HG03378 (cell line): ENCODE data around the gene SEC24A.
"Not testable (repeated sequence)": the region's sequence is repeated elsewhere in the genome, so short reads cannot be mapped to it uniquely, and the experiment has no call there.

Experiments
- ATAC-seq: cut with Tn5 transposase; IDR thresholded peaks from one replicate; pipeline ENCODE4 v1.9.1; 2021; ENCODE audit warnings: mild to moderate bottlenecking, moderate library complexity; ENCODE audit not compliant: unreplicated experiment

The SEC24A gene

DNA sequence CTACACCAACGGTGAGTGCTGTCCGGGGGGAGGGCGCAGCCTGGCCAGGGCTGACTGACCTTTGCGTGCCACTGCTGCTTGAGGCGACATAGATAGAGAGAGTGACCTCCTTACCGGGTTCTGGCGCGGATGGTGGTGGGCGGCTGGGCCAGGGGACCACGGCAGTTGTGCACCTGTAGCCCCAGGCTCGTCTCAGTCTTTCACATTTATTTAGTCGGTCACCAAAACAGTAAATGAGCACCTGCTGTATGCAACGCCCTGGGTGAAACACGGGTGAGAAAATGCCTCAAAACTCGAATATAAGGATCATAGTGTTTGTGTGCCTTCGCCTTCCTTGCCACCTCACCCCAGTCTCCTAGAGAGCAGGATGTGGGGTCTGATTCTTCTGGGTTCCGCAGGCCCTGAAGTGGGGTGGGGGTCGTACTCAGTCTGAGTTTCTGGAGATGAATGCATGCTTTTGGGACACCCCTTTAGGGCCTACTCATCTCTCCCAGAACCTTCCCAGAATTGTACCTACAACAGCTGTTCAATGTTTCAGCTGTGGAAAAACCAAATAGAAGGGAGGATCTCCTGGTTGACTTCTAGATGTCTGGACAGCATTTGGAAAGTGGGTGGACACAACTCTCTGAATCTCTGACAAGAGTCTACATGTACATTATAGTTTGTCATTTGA is 714 bp downstream of the SEC24A start:
- no peak for ATAC-seq

DNA sequence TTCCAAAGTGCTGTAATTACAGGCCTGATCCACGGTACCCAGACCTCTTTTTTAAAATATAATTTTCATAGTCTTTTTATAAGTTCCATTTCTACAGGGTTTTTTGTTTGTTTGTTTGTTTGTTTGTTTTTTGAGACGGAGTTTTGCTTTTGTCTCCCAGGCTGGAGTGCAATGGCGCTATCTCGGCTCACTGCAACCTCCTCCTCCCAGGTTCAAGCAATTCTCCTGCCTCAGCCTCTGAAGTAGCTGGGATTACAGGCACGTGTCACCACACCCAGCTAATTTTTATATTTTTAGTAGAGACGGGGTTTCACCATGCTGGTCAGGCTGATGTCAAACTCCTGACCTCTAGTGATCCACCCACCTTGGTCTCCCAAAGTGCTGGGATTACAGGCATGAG is 2.1 kb downstream of the SEC24A start:
- not testable (repeated sequence) for ATAC-seq

DNA sequence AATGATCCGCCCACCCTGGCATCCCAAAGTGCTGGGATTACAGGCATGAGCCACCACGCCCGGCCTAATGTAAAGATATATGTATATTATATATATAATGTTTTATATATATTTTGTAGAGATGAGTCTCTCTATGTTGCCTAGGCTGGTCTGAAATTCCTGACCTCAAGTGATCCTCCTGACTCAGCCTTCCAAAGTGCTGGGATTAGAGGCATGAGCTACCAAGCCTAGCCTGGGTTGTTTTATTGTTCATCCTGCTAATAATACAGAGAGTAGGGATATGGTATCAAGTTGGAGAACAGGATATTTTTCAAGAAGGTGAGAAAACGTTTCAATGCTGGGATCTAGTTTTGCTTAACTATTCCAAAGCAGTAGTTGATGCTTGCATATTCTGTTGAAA is 2.9 kb downstream of the SEC24A start:
- no peak for ATAC-seq

DNA sequence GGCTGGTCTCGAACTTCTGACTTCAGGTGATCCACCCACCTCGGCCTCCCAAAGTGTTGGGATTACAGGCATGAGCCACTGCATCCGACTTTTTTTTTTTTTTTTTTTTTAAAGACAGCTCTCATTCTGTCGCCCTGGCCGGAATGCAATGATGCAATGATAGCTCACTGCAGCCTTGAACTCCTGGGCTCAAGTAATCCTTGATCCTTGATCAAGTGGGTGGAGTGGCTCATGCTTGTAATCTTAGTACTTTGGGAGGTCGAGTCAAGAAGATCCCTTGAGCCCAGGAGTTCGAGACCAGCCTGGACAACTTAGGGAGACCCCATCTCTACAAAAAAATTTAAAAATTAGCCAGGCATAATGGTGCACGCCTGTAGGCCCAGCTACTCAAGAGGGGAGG is 8.1 kb downstream of the SEC24A start:
- ATAC-seq, result no peak

DNA sequence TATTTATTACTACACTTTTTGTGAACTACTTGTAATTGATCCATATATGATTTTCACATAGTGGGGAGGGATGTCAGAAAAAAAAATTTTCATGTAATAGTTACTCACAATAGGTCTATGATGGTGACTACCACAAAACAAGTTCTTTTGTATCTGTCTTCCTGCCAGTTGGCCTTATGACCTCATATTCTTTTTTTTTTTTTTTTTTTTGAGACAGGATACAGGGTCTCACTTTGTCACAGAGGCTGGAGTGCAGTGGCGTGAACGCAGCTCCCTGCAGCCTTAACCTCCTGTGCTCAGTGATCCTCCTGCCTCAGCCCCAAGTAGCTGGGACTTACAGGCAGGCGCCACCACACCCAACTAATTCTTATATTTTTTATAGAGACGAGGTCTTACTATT is 10.9 kb downstream of the SEC24A start:
- no peak for ATAC-seq

DNA sequence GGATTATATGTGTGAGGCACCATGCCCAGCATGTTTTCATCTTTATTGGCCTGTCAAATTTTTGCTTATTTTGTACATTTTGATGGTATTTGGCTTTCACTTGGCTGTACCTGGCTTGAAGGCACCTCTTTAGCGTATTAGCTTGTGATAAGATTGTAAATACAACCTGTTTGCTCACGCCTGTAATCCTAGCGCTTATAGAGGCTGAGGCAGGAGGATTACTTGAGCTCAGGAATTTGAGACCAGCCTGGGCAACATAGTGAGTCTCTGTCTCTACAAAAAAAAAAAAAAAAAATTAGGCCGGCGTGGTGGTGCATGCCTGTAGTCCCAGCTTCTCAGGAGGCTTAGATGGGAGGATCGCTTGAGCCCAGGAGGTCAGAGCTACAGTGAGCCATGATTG is 11.3 kb downstream of the SEC24A start:
- ATAC-seq, result no peak

DNA sequence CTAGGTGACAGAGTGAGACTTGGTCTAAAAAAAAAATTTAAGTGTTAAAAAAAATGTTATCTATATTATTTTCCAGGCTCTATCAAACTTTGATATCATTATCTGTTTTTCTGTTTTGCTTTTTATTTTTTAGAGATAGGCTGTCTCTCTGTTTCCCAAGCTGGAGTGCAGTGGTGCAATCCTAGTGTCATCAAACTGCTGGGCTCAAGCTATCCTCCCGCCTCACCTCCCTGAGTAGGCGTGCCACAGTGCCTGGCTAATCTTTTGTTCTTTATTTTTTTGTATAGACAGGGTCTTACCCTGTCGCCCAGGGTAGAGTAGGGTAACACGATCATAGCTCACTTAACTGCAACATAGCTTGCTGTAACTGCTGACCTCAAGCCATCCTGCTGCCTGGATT is 14.4 kb downstream of the SEC24A start:
- no peak for ATAC-seq

DNA sequence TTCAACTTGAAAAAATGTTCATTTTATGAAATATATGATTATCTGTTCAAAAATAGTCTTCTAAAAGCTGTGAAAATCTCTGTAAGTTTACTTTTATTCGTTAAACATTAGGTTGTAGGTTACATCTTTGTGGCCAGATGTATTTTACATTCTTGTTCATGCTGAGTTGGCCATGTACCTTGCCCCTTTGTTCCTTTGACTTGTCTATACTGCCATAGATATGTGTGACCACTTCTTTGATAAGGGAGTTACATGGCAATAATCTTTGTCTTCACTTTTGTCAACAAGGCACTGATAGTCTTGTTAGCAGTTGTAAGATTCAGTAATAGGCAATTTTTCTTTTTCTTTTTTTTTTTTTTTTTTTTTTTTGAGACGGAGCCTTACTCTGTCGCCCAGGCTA is 15.9 kb downstream of the SEC24A start:
- no peak for ATAC-seq

DNA sequence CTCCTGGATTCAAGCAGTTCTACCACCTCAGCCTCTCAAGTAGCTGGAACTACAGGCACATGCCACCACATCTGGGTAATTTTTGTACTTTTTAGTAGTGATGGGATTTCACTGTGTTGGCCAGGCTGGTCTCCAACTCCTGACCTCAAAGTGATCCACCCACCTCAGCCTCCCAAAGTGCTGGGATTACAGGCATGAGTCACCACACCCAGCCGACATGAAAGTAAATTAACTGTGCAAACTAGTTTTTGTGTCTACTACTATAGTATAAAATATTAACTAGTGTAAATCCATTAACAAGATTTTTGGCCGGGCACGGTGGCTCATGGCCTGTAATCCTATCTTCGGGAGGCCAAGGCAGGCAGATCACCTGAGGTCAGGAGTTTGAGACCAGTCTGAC is 25.0 kb downstream of the SEC24A start:
- ATAC-seq, result not testable (repeated sequence)

DNA sequence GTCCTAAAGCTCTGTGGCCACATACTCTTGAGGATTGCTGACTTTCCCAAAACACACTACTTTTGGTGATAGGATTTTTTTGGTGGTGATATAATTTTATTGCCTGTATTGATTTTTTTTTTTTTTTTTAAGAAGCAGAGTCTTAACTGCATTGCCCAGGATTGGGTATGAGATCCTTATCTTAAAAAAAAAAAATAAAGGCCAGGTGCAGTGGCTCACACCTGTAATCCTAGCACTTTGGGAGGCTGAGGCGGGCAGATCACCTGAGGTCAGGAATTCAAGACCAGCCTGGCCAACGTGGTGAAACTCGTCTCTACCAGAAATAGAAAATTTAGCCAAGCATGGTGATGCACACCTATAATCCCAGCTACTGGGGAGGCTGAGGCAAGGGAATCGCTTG is 28.8 kb downstream of the SEC24A start:
- not testable (repeated sequence) for ATAC-seq

DNA sequence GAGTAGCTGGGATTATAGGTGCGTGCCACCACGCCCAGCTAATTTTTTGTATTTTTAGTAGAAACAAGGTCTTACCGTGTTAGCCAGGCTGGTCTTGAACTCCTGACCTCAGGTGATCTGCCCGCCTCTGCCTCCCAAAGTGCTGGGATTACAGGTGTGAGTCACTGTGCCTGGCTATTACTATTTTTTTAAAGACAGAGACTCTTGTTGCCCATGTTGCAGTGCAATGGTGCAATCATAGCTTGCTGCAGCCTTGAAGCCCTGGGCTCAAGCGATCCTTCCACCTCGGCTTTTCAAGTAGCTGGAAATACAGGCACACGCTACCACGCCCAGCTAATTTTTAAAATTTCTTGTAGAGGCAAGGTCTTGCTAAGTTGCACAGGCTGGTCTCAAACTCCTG is 41.6 kb downstream of the SEC24A start:
- not testable (repeated sequence) for ATAC-seq

DNA sequence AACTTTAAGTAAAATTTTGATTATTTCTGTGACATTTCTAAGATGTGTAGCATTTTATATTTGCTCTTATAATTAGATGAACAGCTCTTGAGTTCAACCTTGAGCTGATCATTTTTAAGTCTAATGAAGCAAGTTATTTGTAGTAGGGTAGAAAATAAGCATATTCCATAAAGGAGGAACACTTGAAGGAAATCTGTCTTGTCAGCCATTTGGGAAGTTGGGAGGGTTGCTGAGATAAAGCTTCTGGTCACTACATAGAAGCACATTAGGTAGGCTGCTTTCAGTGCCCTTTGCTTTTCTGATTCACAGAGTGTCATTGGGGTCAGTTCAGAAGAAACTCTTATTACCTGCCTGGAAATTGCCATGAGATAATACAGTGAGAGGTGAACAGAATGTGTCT is 44.1 kb downstream of the SEC24A start:
- no peak for ATAC-seq

DNA sequence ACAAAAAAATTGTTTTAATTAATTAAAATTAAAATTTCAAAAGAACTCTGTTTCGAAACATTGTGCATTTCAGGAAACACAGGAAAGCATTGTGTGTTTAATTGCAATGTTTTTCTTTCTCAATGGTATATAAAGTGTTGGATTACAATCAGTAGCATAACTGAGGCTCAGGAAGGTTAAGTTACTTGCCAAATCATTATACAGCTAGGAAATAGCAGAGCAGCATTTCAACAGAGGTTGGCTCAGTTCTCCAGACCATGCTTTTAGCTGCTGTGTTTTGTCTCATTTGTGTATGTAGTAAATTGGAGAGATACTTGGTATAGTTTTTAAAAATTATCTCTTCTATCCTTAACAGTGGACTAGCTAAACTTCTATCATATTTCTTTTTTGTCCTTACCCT is 59.7 kb downstream of the SEC24A start:
- no peak for ATAC-seq

DNA sequence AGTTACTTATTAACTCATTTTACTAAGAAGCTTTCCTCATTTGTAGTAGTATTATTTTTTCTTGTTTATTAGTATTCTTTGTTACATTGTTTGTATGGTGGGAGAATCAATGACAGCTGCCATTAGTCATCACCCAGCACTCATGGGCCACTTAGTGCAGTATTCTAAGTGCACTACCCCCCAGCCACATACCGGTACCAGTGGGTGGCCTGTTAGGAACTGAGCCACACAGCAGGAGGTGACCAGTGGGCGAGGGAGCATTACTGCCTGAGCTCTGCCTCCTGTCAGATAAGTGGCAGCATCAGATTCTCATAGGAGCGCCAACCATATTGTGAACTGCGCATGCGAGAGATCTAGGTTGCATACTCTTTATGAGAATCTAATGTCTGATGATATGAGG is 65.5 kb downstream of the SEC24A start:
- ATAC-seq, result no peak

DNA sequence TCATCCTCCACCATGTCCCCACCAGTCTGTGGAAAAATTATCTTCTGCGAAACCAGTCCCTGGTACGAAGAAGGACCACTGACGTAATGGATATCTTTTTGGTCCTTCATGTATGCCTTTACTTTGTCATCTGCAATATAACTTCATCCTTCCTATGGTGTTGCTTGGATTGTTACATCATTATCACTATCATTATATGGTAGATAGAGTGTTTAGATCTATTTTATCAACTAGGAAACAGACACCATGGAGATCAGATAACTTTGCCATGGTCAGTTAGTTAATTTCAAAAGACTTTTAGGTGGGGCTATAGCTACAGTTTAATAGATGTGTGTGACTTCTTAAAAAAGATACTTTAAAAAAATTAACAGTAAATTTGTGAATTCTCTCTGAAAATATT is 66.0 kb downstream of the SEC24A start:
- no peak for ATAC-seq

DNA sequence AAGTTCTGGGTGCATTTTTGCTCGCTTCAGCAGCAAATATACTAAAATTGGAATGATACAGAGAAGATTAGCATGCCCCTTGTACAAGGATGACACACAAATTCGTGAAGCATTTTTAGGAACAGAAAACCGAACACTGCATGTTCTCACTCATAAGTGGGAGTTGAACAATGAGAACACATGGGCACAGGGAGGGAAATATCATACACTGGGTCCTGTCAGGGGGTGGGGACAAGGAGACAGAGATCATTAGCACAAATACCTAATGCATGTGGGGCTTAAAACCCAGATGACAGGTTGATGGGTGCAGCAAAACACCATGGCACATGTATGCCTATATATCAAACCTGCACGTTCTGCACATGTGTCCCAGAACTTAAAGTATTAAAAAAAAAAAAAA is 66.9 kb downstream of the SEC24A start:
- not testable (repeated sequence) for ATAC-seq

DNA sequence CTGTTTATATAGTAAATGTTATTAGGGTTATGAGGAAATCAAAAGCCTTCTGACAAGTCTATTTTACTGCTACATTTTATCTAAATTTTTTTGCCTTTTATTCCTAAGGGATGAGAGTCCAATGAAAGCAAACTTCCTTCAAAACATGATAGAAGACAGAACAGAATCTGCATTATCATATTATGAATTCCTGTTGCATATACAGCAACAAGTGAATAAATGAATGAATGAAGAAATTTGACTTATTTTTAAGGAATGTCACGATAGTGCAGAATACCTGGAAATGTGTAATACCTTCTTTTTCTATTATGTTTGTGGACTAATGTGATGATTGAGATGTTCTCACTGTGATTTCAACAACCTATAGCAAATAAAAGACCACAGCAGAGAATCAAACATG is 76.3 kb downstream of the SEC24A start:
- no peak for ATAC-seq

DNA sequence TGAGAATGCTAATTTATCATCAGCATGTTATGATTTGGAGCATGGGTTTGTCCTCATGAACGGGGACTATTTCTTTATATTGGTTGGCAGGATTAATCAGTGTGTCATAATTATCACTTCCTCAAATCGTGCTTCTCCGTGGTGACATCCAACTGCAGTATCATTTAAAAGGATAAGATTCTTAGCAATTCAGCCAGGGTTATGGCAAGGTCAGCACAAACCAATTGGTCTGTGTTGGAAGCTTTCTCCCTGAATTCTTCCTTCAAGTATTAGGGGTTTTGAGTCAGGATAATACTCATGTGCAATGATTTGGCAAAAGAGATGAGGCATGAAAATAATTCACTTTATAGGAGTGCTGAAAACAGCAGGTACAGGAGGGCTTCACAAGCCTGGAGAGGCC is 84.2 kb downstream of the SEC24A start:
- no peak for ATAC-seq

DNA sequence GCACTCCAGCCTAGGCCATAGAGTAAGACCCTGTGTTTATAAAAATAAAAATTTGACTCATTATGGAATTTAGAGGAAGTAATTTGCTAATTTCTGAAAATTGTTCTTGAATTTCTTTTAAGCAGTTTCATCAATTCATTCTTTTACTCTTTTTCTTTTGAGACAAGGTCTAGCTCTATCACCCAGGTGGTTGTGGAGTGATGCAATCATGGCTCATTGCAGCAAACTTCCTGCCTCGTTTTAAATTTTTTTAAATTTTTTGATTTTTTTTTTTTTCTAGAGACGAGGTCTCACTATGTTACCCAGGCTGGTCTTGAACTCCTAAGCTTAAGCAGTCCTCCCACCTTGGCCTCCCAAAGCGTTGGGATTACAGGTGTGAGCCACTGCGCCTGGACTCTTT is 86.7 kb downstream of the SEC24A start:
- no peak for ATAC-seq

DNA sequence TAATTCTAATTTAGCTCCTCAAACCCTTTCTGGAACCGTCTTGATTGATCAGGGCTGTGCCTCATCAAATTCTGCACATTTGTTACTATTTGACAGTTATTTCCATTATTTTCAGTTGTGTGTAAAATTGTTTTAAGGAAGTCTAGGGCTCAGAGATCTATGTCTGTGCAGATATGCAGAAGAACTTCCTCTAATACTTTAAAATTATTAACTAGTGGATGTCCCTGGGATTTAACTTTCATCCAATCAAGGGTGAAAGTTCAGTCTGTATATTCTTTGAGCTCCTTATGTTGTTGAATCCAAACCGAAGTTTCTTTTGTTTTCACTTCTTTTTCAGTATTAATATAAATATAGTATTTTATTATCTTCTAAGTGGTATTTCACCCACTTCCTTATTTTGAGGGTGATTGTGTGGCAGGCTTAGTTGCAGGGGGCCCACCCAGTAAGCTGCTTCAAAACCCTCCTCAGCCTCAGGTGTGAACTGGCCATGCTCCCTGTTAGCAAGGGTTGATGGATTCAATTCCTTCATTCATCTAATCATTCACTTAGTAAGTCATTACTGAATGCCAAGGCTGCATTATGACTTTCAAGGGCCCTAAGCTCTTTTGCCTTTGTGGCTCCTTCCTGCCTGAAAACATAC is 87.7 kb downstream of the SEC24A start:
- no peak for ATAC-seq

DNA sequence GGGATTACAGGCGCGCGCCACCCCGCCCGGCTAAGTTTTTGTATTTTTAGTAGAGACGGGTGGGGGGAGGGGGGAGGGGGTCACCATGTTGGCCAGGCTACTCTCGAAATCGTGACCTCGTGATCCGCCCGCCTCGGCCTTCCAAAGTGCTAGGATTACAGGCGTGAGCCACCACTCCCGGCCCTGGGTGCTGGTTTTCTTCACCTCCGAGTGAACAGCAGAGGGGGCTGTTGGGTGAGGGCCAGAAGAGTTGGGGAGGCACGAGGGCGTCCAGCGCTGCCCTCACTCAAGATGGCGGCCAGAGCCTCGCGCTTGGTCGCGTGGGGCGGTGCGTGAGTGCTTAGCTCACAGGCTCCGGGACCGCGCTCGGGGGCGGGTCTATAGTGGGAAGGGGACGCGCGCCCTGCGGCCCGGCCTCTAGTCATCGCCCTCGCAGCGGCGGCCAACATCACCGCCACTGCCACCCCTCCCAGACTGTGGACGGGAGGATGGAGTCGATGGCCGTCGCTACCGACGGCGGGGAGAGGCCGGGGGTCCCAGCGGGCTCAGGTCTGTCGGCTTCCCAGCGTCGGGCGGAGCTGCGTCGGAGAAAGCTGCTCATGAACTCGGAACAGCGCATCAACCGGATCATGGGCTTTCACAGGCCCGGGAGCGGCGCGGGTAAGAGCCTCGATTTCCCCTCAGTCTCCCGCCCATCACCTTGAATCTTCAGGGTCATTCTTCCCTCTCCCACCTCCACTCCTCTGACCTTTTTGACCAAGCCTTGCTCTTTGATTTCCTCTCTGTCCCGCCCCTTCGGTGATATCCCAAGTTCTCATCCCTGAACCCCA is 89.8 kb downstream of the SEC24A start, which contains the start of gene CAMLG:
CAMLG (plus strand) TSS at position 416 of the 830 bp plus-strand sequence; CDS start at position 489, 73 bp downstream.
- peak; percentile 84 for ATAC-seq
